ENCODE results near the gene CNTF.
"Not testable (repeated sequence)": the region's sequence is repeated elsewhere in the genome, so short reads cannot be mapped to it uniquely, and the experiment has no call there.

CNTF gene, protein sequence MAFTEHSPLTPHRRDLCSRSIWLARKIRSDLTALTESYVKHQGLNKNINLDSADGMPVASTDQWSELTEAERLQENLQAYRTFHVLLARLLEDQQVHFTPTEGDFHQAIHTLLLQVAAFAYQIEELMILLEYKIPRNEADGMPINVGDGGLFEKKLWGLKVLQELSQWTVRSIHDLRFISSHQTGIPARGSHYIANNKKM

DNA sequence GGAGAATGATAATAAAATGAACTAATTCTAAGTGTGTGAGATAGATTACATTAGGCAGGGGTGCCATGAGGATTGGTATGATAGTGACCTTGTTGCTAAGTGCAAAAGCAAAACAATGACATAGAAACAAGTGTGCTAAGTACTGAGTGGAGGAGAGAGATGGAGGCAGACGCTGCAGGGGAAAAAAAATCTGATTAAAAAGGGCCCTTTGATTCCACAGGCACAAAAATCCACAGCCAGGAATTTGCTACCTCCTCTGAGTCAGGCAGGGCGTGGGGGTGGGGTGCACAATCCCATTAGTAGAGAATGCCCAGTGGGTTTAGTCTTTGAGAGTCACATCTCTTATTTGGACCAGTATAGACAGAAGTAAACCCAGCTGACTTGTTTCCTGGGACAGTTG, at the start of gene CNTF:
TSS of gene CNTF (plus strand) at position 322 of the 400 bp plus-strand sequence. CDS start 88 bp downstream, outside the sequence.
- Histone ChIP-seq H3K27me3 (no peaks in the 10 kb centered on the region), H3K27ac (no peak within 1 kb of the TSS), H3K4me1 (peaks cover 24 to 45% (median 31%) of the 10 kb centered on the region in 10 experiments), H4K20me1 (peaks cover 0 to 16% (median 7%) of the 10 kb centered on the region in 11 experiments; a peak in 6 of 22 replicates), H3K9me3 (replicated peaks in 1 of 11) (no peaks in the 10 kb centered on the region), H3K4me3 (no peak within 1 kb of the TSS), H3K9ac (no peak within 1 kb of the TSS), H3K36me3 (peaks cover 80 to 98% (median 86%) of the 10 kb centered on the region in 11 experiments), H3K4me2 (no peak within 1 kb of the TSS)
- TF ChIP-seq Cebpa-rat (IDR thresholded peaks at IDR 0.05): no peak

DNA sequence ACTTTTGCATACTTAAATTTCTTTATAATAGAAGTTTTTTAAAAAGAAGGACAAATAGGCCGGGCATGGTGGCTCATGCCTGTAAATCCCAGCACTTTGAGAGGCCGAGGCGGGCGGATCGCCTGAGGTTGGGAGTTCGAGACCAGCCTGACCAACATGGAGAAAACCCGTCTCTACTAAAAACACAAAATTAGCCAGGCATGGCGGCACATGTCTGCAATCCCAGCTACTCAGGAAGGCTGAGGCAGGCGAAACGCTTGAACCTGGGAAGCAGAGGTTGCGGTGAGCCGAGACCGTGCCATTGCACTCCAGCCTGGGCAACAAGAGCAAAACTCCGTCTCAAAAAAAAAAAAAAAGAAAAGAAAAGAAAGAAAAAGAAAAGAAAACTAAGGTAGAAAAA, 49.6 kb upstream of the CNTF start:
- peaks cover 3 to 32% (median 29%) of the 10 kb centered on the region in 11 experiments; a peak in 19 of 22 replicates for H3K36me3 ChIP-seq
- peak overlapping the region; percentile 83 to 96 (median 89) for H3K4me2 ChIP-seq
- peaks cover 40 to 59% (median 47%) of the 10 kb centered on the region in 10 experiments for H3K4me1 ChIP-seq
- peak overlapping the region; percentile 69 to 100 (median 100) for H3K9ac ChIP-seq
- H3K9me3 ChIP-seq (replicated peaks in 1 of 11); H3K27me3 ChIP-seq: not testable (repeated sequence)
- peak overlapping the region; percentile 6 to 97 (median 58); a peak in 19 of 20 replicates for H3K4me3 ChIP-seq
- peak overlapping the region; percentile 89 to 100 (median 100) for H3K27ac ChIP-seq
- H4K20me1 ChIP-seq: peaks cover 0 to 38% (median 0%) of the 10 kb centered on the region in 11 experiments; a peak in 9 of 22 replicates

DNA sequence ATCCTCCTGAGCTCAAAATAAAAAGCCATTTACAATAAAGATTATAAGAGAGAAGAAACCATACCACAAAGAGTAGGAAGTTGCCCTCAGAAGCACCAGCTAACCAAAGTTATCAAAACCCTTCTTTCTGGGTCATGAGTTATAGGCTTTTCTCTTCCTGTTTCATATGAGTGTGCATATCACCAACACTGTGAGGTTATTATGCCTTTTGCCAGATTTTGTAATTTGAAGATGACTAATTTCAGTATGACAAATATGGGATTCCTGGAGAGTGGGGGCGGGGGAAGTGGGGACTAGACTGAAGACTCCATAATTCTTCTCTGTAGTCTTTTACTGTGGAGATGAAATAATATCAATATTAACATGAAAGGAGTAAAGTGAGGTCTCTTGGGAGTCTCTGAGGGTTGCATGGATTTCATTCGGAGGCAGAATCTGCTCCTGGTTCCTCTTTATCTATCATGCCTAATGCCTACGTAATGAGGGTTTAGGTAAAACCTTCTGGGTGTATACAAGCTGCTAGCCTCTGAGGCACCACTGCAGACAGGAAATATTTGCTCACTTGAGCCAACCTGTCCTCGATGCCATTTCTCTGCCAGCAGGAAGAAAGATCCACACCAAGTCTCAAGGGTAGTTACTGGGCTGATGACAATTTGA, 48.9 kb upstream of the CNTF start:
- peak overlapping the region; percentile 83 to 96 (median 89) for H3K4me2 ChIP-seq
- H3K36me3 ChIP-seq: peaks cover 3 to 26% (median 22%) of the 10 kb centered on the region in 11 experiments; a peak in 19 of 22 replicates
- peaks cover 0 to 32% (median 0%) of the 10 kb centered on the region in 11 experiments; a peak in 9 of 22 replicates for H4K20me1 ChIP-seq
- peak in 2 of 11 experiments; percentile 8 to 44; a peak in 1 of 22 replicates for TF ChIP-seq Cebpa-rat (IDR thresholded peaks at IDR 0.05)
- H3K27me3 ChIP-seq: no peaks in the 10 kb centered on the region
- H3K9me3 ChIP-seq (replicated peaks in 1 of 11): no peaks in the 10 kb centered on the region
- H3K4me3 ChIP-seq: peak overlapping the region; percentile 40 to 97 (median 58); a peak in 19 of 20 replicates
- H3K4me1 ChIP-seq: peaks cover 35 to 52% (median 47%) of the 10 kb centered on the region in 10 experiments
- peak overlapping the region; percentile 89 to 100 (median 100) for H3K27ac ChIP-seq
- peak overlapping the region; percentile 69 to 100 (median 100) for H3K9ac ChIP-seq

DNA sequence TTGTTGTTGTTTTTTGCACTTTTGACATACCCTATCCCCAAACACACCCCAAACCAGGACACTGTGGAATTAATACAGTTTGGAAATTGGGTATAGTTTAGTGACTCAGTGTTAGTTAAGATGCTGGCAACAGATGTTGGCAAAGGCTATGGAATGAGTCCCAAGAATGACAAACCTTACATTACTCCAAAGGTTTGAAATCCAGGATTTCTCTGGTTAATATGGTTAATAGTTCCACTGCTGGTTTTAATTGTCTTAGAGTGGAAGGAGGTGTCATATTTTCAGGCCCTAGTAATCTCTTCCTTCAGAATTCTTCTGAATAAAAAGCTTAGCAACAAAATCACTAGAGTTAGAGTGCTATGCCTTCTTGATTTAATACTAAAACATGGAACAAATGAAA, 47.6 kb upstream of the CNTF start:
- Histone ChIP-seq H4K20me1 (peaks cover 0 to 19% (median 1%) of the 10 kb centered on the region in 11 experiments; a peak in 10 of 22 replicates), H3K9ac (peak overlapping the region; percentile 86 to 100 (median 100); a peak in 21 of 22 replicates), H3K27ac (peak overlapping the region; percentile 89 to 100 (median 100)), H3K4me1 (peaks cover 31 to 52% (median 46%) of the 10 kb centered on the region in 10 experiments), H3K27me3 (no peaks in the 10 kb centered on the region), H3K36me3 (peaks cover 0 to 13% (median 9%) of the 10 kb centered on the region in 11 experiments; a peak in 19 of 22 replicates), H3K9me3 (replicated peaks in 1 of 11) (no peaks in the 10 kb centered on the region), H3K4me2 (peak overlapping the region; percentile 83 to 96 (median 89)), H3K4me3 (peak overlapping the region; percentile 40 to 97 (median 58))
- TF ChIP-seq Cebpa-rat (IDR thresholded peaks at IDR 0.05): no peak

DNA sequence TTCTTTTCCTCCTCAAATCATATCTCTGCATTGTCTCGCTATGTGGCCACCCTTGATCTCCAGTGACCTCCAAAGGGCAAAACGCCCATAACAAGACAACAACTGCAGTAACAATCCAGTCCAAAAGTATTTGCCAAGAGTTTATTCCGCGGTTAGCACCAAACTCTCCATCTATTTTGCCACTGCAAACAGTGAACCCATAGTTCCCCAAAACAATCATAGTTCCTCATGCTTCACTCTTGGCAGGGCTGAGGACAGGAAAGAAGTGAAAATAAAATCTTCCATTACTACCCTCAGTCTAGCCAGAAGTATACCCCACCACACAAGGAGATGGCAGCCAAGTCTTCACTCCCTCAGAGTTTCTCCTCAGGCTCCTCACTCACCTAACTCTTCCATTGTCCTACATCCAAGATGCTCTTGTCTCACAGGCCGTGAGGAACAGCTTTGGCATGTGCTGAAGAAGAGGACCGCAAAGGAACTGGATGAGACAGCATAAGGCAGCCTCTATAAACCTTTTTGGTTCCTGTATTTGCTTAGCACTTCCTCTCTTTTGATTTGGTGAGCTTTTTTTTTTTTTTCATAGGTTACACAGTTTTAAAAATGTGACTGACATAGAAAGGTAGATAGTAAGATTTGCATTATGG, 47.0 kb upstream of the CNTF start, which contains the start of gene LPXN:
TSS of gene LPXN (minus strand) at position 480 of the 644 bp plus-strand sequence. CDS start at position 396, 84 bp downstream.
- TF ChIP-seq Cebpa-rat (IDR thresholded peaks at IDR 0.05): no peak
- peak within 1 kb of the TSS; percentile 67 to 98 (median 84) for H3K4me3 ChIP-seq
- H3K27ac ChIP-seq: peak within 1 kb of the TSS; percentile 98 to 100 (median 100)
- peaks cover 33 to 52% (median 49%) of the 10 kb centered on the region in 10 experiments for H3K4me1 ChIP-seq
- H3K27me3 ChIP-seq: no peaks in the 10 kb centered on the region
- H3K9ac ChIP-seq: peak within 1 kb of the TSS; percentile 98 to 100 (median 100)
- H3K4me2 ChIP-seq: peak within 1 kb of the TSS; percentile 83 to 96 (median 89)
- H3K9me3 ChIP-seq (replicated peaks in 1 of 11): no peaks in the 10 kb centered on the region
- peaks cover 2 to 20% (median 7%) of the 10 kb centered on the region in 11 experiments; a peak in 18 of 22 replicates for H4K20me1 ChIP-seq
- peaks cover 0 to 7% (median 5%) of the 10 kb centered on the region in 11 experiments; a peak in 15 of 22 replicates for H3K36me3 ChIP-seq

DNA sequence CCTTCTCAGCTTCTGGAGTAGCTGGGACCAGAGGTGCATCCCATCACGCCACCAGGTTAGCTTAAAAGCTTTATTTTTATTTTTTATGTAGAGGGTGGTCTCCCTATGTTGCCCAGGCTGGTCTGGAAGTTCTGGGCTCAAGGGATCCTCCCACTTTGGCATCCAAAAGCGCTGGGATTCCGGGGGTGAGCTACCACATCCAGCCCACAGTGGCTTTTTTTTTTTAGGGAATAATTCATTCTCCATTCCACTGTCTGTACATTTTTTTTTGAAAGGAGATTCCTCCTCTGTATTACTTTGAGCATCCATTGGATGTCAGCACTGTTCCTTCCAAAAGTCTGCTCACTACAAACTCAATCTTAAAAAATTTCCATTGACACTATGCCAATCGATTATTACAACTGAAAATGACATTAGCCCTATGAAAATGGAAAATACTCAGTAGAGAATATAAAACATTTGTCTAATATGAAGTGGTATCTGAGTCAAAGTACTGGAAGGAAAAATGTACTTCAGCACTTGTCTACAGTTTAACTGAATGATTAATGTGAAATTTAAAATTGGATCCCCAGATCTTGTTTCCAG, 45.5 kb upstream of the CNTF start:
- no peak for TF ChIP-seq Cebpa-rat (IDR thresholded peaks at IDR 0.05)
- peak overlapping the region; percentile 67 to 98 (median 84) for H3K4me3 ChIP-seq
- peaks cover 0 to 14% (median 9%) of the 10 kb centered on the region in 11 experiments; a peak in 18 of 22 replicates for H3K36me3 ChIP-seq
- H3K4me1 ChIP-seq: peaks cover 43 to 66% (median 62%) of the 10 kb centered on the region in 10 experiments
- H3K27ac ChIP-seq: peak overlapping the region; percentile 98 to 100 (median 100)
- peaks cover 12 to 24% (median 22%) of the 10 kb centered on the region in 11 experiments; a peak in 20 of 22 replicates for H4K20me1 ChIP-seq
- H3K9me3 ChIP-seq (replicated peaks in 1 of 11): no peaks in the 10 kb centered on the region
- H3K9ac ChIP-seq: peak overlapping the region; percentile 98 to 100 (median 100)
- H3K4me2 ChIP-seq: peak overlapping the region; percentile 83 to 96 (median 89)
- H3K27me3 ChIP-seq: no peaks in the 10 kb centered on the region

DNA sequence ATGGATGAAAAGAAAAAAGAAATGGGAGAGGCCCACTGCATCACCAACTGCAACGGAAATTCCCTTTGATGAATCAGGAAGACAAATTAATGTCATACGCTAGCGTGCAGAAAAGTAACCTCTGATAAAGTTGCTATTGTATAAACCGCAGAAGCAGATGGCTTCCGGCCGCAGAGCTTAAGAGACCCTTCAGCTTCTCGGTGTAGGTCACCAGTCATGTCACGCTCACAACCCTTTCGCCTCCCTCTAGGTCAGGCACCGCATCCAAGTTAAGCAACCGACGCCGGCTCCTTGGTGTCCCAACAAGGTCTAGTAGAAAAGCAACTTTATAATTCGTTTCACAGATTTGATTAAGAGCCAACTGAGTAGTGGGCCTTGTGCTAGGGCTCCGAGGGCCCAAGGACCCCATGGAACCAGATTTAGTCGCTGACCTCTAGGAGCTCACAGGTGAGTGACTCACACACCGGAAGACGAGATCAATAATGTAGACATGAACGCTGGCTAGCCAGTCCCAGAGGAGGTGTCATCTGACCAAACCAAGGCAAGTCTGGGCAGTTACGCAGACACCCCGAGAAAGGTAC, 44.8 kb upstream of the CNTF start:
- Histone ChIP-seq H3K9me3 (replicated peaks in 1 of 11) (no peaks in the 10 kb centered on the region), H3K4me1 (peaks cover 46 to 71% (median 67%) of the 10 kb centered on the region in 10 experiments), H3K9ac (peak overlapping the region; percentile 98 to 100 (median 100)), H3K4me3 (peak overlapping the region; percentile 67 to 98 (median 84)), H3K27ac (peak overlapping the region; percentile 98 to 100 (median 100)), H4K20me1 (peaks cover 18 to 29% (median 28%) of the 10 kb centered on the region in 11 experiments; a peak in 20 of 22 replicates), H3K4me2 (peak overlapping the region; percentile 83 to 96 (median 89)), H3K27me3 (no peaks in the 10 kb centered on the region), H3K36me3 (peaks cover 0 to 16% (median 9%) of the 10 kb centered on the region in 11 experiments; a peak in 18 of 22 replicates)
- peak in 8 of 11 experiments; percentile 12 to 89 (median 50); a peak in 9 of 22 replicates for TF ChIP-seq Cebpa-rat (IDR thresholded peaks at IDR 0.05)

Data from BLaER1 treated with 17β-estradiol and CSF1 and Interleukin-3, amounts not matched to agents 10 nM and 100 nM (cell line).